GM12878 (cell line): ENCODE results near the gene UBE2O.

Source experiments
- CBX3 ChIP-seq: fragments of 200-600 bp; sonication (generic); IDR thresholded peaks from 2 replicates; pipeline ENCODE4 v1.6.1; 2016; ENCODE audit warnings: low read depth, borderline replicate concordance
- CTCF ChIP-seq, 3 experiments: IDR thresholded peaks in 2 of 3; conservative IDR thresholded peaks in 1 of 3; 2 replicates each; pipeline ENCODE4 v1.5.1; 2011; ENCODE audit warnings: low read depth in 3 of 3, low read length in 3 of 3, mild to moderate bottlenecking in 3 of 3, control low read depth in 2 of 3, moderate library complexity in 2 of 3, inconsistent platforms in 1 of 3, mixed read lengths in 1 of 3; ENCODE audit not compliant: control insufficient read depth in 2 of 3, insufficient read depth in 1 of 3; ENCODE audit errors: extremely low read depth in 1 of 3
- GABPA ChIP-seq: IDR thresholded peaks from 2 replicates; pipeline ENCODE4 v1.6.1; 2014; ENCODE audit warnings: antibody characterized with exemption, low read depth, mild to moderate bottlenecking, inconsistent platforms
- MTA2 ChIP-seq: fragments of 450-650 bp; IDR thresholded peaks from 2 replicates; pipeline ENCODE4 v1.6.1; 2016; ENCODE audit warnings: low read depth, mild to moderate bottlenecking, moderate library complexity
- POLR2AphosphoS5 ChIP-seq: IDR thresholded peaks from 2 replicates; pipeline ENCODE4 v1.6.1; 2011; ENCODE audit warnings: mild to moderate bottlenecking, low read length, inconsistent platforms
- SIN3A ChIP-seq: IDR thresholded peaks from 2 replicates; pipeline ENCODE4 v1.6.1; 2012; ENCODE audit warnings: low read depth, low read length, improper control_type of control experiment
- SPI1 ChIP-seq: IDR thresholded peaks from 2 replicates; pipeline ENCODE4 v1.6.1; 2011; ENCODE audit warnings: low read depth, mild to moderate bottlenecking, low read length, moderate library complexity, borderline replicate concordance; ENCODE audit not compliant: insufficient read depth

GRCh38 chr17:76427501-76428231 lies 25.3 kb downstream of the UBE2O start:
- TF ChIP-seq CTCF (IDR thresholded peaks at IDR 0.05 in 2 of 3, conservative IDR thresholded peaks at IDR 0.05 in 1 of 3; ENCODE audit: control insufficient read depth in 2 of 3, extremely low read depth in 1 of 3, insufficient read depth in 1 of 3, low read depth in 3 of 3, low read length in 3 of 3): no peak
- no peak for TF ChIP-seq GABPA
- TF ChIP-seq SIN3A: no peak
- 0 out of 2 replicates have a peak, but pooled peaks have one; percentile 9 for TF ChIP-seq SPI1
- TF ChIP-seq POLR2AphosphoS5: no peak
- 0 out of 2 replicates have a peak, but pooled peaks have one; percentile 22 for TF ChIP-seq MTA2
- no peak for TF ChIP-seq CBX3
